Measurements from ENCODE around the gene TAS2R41. TPM values are rescaled to one million over a fixed set of nuclear protein-coding genes. Genes with fewer than 3 reads are reported as not detected.

TAS2R41 gene
- total RNA-seq, result 1.3 TPM

- DNase-seq (ENCODE audit: low read depth in 2 of 3, low spot score in 2 of 3), result no peak
Measured at GRCh38 chr7:143477501-143478150, at the start of gene TAS2R41. TAS2R41 (plus strand) TSS chr7:143477873; CDS start chr7:143477873, 0 bp downstream.

GRCh38 chr7:143429770-143430698 is 47.6 kb upstream of the TAS2R41 start:
- DNase-seq (ENCODE audit: low read depth in 2 of 3, low spot score in 2 of 3), result no peak

GRCh38 chr7:143431109-143431508 is 46.6 kb upstream of the TAS2R41 start:
- DNase-seq (ENCODE audit: low read depth in 2 of 3, low spot score in 2 of 3), result no peak

GRCh38 chr7:143433759-143434158 is 43.9 kb upstream of the TAS2R41 start:
- DNase-seq (ENCODE audit: low read depth in 2 of 3, low spot score in 2 of 3), result no peak

- DNase-seq (ENCODE audit: low read depth in 2 of 3, low spot score in 2 of 3), result no peak
Measured at GRCh38 chr7:143434660-143435059, 43.0 kb upstream of the TAS2R41 start.

GRCh38 chr7:143435266-143435665 is 42.4 kb upstream of the TAS2R41 start:
- no peak for DNase-seq (ENCODE audit: low read depth in 2 of 3, low spot score in 2 of 3)

- no peak for DNase-seq (ENCODE audit: low read depth in 2 of 3, low spot score in 2 of 3)
Measured at GRCh38 chr7:143436325-143436946, 41.2 kb upstream of the TAS2R41 start.

GRCh38 chr7:143437578-143437977 is 40.1 kb upstream of the TAS2R41 start:
- peak in 2 of 3 donors; percentile 61 to 87 for DNase-seq (ENCODE audit: low read depth in 2 of 3, low spot score in 2 of 3)

GRCh38 chr7:143439866-143440265 is 37.8 kb upstream of the TAS2R41 start:
- DNase-seq (ENCODE audit: low read depth in 2 of 3, low spot score in 2 of 3), result no peak

GRCh38 chr7:143443153-143443552 is 34.5 kb upstream of the TAS2R41 start, which contains the start of gene TAS2R60:
TAS2R60 (plus strand) TSS chr7:143443453; CDS start chr7:143443453, 0 bp downstream.
- no peak for DNase-seq (ENCODE audit: low read depth in 2 of 3, low spot score in 2 of 3)

GRCh38 chr7:143444063-143444782 is 33.5 kb upstream of the TAS2R41 start:
- no peak for DNase-seq (ENCODE audit: low read depth in 2 of 3, low spot score in 2 of 3)

- DNase-seq (ENCODE audit: low read depth in 2 of 3, low spot score in 2 of 3), result no peak
Measured at GRCh38 chr7:143444785-143445184, 32.9 kb upstream of the TAS2R41 start.

GRCh38 chr7:143447466-143447865 is 30.2 kb upstream of the TAS2R41 start:
- no peak for DNase-seq (ENCODE audit: low read depth in 2 of 3, low spot score in 2 of 3)

- no peak for DNase-seq (ENCODE audit: low read depth in 2 of 3, low spot score in 2 of 3)
Measured at GRCh38 chr7:143448429-143448828, 29.2 kb upstream of the TAS2R41 start.

- no peak for DNase-seq (ENCODE audit: low read depth in 2 of 3, low spot score in 2 of 3)
Measured at GRCh38 chr7:143449793-143450192, 27.9 kb upstream of the TAS2R41 start.

GRCh38 chr7:143451122-143451521 is 26.6 kb upstream of the TAS2R41 start:
- DNase-seq (ENCODE audit: low read depth in 2 of 3, low spot score in 2 of 3), result no peak

- DNase-seq (ENCODE audit: low read depth in 2 of 3, low spot score in 2 of 3), result no peak
Measured at GRCh38 chr7:143451746-143452145, 25.9 kb upstream of the TAS2R41 start.

- DNase-seq (ENCODE audit: low read depth in 2 of 3, low spot score in 2 of 3), result no peak
Measured at GRCh38 chr7:143452495-143452894, 25.2 kb upstream of the TAS2R41 start.

GRCh38 chr7:143454091-143454680 is 23.5 kb upstream of the TAS2R41 start:
- DNase-seq (ENCODE audit: low read depth in 2 of 3, low spot score in 2 of 3), result no peak

GRCh38 chr7:143455491-143455890 is 22.2 kb upstream of the TAS2R41 start:
- no peak for DNase-seq (ENCODE audit: low read depth in 2 of 3, low spot score in 2 of 3)

Measured in hematopoietic multipotent progenitor cell (in vitro differentiated cells).